ENCODE measurements around the gene UMODL1.
"Not testable (repeated sequence)": the region's sequence is repeated elsewhere in the genome, so short reads cannot be mapped to it uniquely, and the experiment has no call there.

The UMODL1 gene

GRCh38 chr21:42101246-42101645, 30.1 kb downstream of the UMODL1 start:
- no peak for DNase-seq

GRCh38 chr21:42102076-42102475, 31.0 kb downstream of the UMODL1 start:
- DNase-seq, result no peak

GRCh38 chr21:42102526-42102925, 31.4 kb downstream of the UMODL1 start:
- DNase-seq, result no peak

DNA sequence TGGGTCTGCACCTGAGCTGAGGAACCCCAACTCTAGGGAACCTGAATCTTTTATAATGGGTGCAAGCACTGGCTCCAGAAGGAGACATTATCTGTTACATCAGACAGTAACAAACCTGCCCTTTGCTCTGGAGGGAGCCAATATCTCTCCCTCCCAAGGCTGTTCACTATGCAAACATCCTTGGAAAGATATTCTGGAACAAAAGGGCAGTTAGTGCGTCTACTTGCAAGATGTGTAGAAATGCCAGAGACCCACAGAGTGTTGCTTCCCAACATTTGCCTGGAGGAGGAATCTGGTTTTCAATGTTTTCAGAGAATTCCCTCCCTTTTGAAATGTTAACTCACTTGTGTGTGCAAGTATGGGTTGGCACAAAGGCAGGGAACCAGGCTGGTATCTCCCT, 31.9 kb downstream of the UMODL1 start:
- DNase-seq, result no peak

DNA sequence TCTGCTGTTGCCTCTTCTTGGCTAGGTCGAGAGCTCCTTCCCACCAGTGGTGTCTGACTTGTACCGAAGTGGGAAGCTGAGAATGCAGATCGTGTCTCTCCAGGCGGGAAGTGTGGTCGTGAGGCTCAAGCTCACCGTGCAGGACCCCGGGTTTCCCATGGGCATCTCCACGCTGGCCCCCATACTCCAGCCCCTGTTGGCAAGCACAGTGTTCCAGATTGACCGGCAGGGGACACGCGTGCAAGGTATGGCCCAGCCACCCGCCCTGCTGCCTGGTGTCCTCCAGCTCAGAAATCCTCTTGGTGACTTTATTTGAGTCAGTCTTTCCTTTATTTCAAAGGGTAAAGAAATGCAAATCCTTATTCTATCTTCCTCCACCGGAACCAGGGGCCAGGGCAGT, 32.7 kb downstream of the UMODL1 start:
- no peak for DNase-seq

DNA sequence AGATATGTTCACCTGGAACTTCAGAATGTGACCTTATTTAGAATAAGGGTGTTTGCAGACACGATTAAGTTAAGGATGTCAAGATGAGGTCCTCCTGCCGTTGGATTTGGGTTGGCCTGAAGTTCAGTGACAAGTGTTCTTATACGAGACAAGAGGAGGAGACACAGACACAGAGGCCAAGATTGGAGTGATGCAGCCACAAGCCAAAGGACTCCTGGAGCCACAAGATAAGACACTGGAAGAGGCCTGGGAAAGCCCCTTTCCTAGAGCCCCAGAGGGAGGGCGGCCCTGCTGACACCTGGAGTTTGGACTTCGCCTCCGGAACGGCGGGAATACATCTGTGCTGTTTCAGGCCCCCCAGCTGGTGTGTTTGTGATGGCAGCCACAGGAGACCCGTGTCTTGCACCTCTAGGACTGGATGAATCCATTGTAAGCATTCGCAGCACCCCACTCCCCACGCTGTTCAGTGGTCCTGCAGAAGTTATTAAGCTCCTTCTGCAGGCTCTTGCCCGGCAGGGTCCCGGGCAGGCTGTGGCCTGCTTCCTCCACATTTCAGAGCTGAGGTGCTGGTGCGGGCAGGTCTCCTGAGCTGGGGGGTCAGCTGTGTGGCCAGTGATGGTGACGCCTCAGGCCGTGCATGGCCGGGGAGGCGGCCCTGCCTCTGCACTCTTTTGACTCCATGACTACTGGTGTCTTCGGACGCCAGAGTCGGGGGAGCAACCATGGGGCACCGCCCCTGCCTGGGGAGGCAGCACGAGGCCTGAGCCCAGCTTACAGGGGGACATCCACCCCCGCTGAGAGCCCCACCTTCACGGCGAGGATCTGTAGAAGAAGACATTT, 34.6 kb downstream of the UMODL1 start:
- DNase-seq, result no peak

GRCh38 chr21:42106425-42106824, 35.3 kb downstream of the UMODL1 start:
- no peak for DNase-seq

DNA sequence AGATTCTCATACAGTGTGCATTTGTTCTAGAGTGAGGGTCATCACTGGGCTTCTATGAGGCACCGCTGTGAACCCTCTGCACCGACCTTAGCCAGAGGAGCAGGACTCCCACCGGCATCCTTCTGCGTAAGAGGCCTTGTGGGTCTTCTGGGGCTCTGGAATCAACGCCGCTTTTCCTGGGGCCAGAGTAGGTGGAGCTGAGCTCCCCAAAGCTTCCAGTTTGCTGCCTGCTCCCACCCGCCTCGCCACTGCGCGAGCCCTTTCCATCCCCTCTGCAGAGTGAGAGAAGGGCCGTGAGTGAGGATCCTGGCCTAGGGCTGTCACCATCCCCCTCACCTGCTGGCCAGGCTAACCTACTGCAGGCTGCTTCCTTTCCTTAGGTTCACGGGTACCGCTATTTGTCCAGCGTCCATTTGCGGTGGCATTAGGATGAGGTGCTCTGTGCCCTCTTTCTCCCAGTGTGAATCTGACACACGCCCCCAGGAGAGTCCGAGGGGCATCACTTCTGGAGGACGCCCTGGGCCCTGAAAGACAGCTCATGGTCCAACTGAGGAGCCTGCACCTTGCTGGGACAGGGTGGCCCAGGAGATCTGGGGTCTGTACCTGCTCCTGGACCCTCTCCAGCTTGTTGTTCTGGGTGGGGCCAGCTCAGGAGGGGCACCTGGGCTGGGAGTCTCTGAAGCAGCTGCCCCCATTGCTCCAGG, 36.2 kb downstream of the UMODL1 start:
- no peak for DNase-seq

DNA sequence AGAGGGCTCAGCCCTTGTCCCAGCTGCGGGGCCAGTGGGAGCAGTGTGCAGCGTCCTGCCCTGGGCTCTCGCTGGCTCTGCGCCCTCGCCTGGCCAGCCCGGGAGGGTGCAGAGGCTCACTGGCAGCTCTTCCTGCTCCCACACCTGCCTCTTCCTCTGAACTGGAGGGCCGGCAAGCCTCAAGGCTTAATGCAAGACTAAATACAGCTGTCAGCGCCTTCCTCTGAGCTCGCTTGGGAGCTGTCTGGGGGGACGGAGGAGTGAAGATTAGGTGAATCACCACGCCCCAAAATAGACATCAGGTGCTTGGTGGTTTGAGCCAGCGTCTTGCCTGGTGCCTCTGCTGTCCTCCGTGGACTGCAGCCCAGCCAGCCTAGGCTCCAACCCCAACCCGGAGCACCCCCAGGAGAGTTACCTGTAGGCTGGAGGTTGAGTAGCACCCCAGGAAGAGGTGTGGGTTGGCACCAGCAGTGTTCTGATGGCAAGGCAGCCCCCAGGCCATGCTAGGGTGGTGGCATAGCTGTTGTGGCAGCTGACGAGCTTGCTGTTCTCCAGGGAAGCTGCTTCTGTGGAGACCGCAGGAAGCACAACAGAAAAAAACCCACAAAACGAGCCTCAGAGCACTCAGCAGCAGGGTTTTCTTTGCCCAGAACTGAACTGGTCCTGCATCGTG, 36.9 kb downstream of the UMODL1 start:
- DNase-seq, result no peak

- DNase-seq, result no peak
Measured at GRCh38 chr21:42108554-42109340, 37.6 kb downstream of the UMODL1 start.

DNA sequence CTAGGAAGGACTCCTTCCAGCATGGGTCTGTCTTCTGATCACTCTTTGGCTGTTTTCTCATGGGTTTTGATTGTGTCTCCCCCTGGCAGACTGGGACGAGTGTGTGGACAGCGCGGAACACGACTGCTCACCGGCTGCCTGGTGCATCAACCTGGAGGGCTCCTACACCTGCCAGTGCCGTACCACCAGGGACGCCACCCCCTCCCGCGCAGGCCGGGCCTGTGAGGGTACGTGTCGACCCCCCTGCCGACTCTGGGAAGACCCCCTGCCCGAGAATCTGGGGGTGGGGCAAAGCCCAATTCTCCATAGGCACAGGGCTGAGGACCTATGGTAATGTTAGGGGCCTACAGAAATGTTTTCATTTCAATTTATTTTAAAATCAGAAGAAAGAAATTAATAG, 38.4 kb downstream of the UMODL1 start:
- no peak for DNase-seq

DNA sequence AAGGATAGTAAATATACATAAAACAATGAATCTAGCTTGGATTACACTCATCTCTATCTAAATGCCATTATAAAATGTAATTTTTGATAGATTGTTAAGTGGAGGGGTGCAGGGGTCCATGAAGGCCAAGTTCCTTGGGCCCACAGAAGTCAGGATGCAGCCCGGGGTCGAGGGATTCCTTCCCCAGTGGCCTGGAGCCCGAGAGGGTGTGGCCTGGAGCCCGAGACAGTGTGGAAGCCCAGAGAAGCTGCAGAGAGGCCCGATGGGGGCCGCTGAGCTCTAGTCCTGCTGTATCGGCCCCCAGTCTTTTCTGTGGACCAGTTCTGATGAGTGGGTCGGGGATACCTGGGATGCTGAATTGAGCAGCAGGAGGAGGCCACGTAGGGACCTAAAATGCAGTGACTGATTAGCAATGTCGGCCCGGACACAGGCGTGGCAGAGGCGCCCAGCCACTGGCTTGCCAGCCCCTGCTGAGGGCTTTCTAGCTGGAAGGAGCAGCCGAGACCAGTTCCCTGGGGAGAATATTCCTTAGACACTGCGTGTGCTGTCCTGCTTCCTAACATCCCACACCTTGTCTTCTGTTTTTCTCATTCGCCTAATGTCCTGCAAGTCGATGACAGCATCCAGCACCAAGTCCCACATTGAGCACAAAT, 38.9 kb downstream of the UMODL1 start:
- no peak for DNase-seq

DNA sequence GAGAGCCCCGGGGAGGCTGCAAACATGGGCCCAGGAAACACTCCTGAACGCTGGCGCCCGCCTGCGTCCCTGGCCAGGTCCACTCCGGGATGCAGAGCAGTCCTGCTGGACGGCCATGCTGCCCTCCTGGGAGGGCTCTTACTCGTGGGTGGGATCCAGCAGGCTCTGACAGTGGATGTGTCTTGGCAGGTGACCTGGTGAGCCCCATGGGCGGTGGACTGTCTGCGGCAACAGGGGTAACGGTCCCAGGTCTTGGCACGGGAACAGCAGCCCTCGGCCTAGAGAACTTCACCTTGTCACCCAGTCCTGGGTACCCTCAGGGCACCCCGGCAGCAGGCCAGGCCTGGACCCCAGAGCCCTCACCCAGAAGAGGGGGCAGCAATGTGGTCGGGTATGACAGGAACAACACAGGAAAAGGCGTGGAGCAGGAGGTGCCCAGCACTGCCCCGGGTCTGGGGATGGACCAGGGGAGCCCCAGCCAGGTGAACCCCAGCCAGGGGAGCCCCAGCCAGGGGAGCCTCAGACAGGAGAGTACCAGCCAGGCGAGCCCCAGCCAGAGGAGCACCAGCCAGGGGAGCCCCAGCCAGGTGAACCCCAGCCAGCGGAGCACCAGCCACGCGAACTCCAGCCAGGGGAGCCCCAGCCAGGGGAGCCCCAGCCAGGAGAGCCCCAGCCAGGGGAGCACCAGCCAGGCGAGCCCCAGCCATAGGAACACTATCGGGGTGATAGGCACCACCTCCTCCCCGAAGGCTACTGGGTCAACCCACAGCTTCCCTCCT, 39.8 kb downstream of the UMODL1 start:
- no peak for DNase-seq

DNA sequence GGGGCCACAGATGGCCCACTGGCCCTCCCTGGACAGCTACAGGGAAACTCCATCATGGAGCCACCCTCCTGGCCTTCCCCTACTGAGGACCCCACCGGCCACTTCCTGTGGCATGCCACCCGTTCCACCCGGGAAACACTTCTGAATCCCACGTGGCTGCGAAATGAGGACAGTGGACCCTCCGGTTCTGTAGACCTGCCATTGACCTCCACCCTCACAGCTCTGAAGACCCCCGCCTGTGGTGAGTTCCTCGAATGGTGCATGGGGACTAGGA, 40.3 kb downstream of the UMODL1 start:
- no peak for DNase-seq

DNA sequence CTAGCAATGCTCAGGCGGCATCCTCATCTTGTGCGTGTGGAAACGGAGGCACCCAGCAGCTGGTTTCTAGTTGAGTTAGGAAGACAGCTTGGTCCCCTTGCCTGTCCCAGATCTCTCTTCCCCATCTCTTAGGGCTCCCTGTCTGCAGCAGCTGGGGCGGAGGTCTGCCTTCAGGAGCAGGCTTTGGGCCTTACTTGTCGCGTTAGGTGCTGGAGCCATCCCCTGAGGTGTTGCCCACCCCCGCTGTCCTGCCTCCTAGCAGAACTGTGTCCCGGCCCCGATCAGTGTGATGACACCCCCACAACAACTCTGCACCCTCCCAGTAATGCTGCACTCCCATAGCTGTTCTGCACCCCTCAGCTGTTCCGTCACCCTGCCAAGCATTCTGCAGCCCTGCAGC, 40.7 kb downstream of the UMODL1 start:
- no peak for DNase-seq

DNA sequence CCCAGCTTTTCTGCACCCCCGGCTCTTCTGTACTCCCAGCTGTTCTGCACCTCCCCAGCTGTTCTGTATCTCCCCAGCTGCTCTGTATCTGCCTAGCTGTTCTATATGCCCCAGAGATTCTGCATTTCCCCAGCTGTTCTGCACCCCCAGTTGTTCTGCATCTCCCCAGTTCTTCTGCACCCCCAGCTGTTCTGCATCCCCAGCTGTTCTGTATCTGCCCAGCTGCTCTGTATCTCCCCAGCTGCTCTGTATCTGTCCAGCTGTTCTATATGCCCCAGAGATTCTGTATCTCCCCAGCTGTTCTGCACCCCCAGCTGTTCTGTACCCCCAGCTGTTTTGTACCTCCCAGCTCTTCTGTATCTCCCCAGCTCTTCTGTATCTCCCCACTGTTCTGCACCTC, 41.1 kb downstream of the UMODL1 start:
- no peak for DNase-seq

GRCh38 chr21:42112857-42113256, 41.7 kb downstream of the UMODL1 start:
- no peak for DNase-seq

DNA sequence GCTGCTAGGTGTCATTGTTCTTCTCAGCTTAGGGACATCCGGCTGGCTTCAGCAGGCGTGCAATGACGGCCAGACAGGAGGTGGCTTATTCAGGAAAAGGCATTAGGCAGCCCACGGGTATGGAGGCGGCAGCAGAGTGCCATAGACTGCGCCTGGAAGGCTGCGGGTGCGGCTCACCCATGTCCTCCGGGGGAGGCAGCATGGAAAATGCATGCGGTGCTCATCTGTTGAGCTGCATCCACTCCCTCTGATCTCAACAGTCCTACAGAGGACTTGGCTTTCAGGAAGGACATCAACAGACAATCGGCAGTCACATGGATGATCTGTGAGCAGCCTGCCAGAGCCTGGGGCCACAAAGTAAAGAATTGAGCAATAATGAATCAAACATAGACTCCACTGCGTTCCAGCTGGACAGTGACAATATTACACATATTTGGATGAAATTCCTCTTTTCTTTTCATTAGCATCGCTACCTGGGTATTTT, 42.9 kb downstream of the UMODL1 start:
- no peak for DNase-seq

GRCh38 chr21:42114646-42115045, 43.5 kb downstream of the UMODL1 start:
- DNase-seq, result no peak

DNA sequence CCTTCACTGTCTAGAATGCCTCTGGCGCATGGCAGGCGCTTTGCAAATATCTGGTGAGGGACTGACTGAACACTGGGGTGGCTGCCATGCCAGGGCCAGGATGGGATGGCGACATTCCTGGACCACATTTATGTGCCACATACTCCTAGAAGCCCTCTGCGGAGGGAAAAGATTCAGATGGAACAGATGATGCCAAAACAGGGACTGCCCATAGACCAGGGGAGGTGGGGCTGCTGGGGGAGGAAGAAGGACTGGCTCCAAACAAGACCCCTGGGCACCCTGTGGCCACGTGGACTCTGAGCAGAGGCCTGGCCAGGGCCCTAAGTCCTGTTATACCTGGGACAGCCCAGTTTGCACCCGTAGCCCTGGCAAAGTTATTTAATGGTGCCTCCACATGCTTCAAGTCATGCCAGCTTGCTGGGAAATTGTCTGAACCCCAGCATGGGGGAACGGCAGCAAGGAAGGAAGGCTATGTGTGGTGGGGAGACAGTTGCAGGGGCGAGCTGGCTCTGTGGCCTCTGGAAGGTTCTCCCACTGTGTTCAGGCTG, 44.1 kb downstream of the UMODL1 start:
- DNase-seq, result no peak

DNA sequence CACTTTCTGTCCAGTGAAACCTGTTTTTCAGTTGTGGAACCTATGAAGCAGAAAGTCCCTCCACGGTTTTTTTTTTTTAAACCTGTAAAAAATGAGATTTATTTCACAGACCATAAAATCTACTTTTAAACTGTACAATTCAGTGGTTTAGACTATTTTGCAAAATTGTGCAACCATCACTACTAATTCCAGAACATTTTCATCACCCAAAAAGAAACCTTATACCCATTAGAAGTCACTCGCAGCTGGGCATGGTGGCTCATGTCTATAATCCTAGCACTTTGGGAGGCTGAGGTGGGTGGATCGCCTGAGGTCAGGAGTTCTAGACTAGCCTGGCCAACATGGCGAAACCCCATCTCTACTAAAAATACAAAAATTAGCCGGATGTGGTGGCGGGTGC, 45.4 kb downstream of the UMODL1 start:
- DNase-seq, result not testable (repeated sequence)

Data from SIG-M5 (cell line).